WERI-Rb-1 (cell line): ENCODE data around the gene SLC25A21.

Experiments
- DNase-seq: peaks from one replicate; pipeline ENCODE4 v3.0.0-alpha.2; 2020
- H3K27ac ChIP-seq: fragments of 250-450 bp; sonication (Bioruptor Pico); 2 replicates; pipeline ENCODE4 v1.5.1; 2020; ENCODE audit warnings: mild to moderate bottlenecking, moderate library complexity
- H3K27me3 ChIP-seq: fragments of 250-450 bp; sonication (Bioruptor Pico); 2 replicates; pipeline ENCODE4 v1.5.1; 2021; ENCODE audit warnings: mild to moderate bottlenecking, low read depth, moderate library complexity; ENCODE audit not compliant: insufficient read depth, severe bottlenecking
- H3K36me3 ChIP-seq: fragments of 250-450 bp; sonication (Bioruptor Pico); 2 replicates; pipeline ENCODE4 v1.5.1; 2020; ENCODE audit warnings: mild to moderate bottlenecking, moderate library complexity
- H3K4me3 ChIP-seq: 2 replicates; pipeline ENCODE4 v1.5.1; 2011; ENCODE audit warnings: low read depth, mild to moderate bottlenecking, control low read depth, low read length
- H3K9me3 ChIP-seq: fragments of 250-450 bp; sonication (Bioruptor Pico); 2 replicates; pipeline ENCODE4 v1.5.1; 2021; ENCODE audit warnings: mild to moderate bottlenecking, moderate library complexity; ENCODE audit not compliant: severe bottlenecking
- CTCF ChIP-seq: IDR thresholded peaks from 2 replicates; pipeline ENCODE4 v1.5.1; 2011; ENCODE audit warnings: low read depth, mild to moderate bottlenecking, control low read depth, inconsistent platforms, low read length

SLC25A21 gene

GRCh38 chr14:36973806-36974442, 198.5 kb downstream of the SLC25A21 start:
- no peak for DNase-seq
- no peak for TF ChIP-seq CTCF
- Histone ChIP-seq H3K9me3 (no peaks in the 10 kb centered on the region), H3K4me3 (no peak overlapping the region), H3K36me3 (no peaks in the 10 kb centered on the region), H3K27me3 (peaks cover 36% of the 10 kb centered on the region), H3K27ac (no peak overlapping the region)

DNA sequence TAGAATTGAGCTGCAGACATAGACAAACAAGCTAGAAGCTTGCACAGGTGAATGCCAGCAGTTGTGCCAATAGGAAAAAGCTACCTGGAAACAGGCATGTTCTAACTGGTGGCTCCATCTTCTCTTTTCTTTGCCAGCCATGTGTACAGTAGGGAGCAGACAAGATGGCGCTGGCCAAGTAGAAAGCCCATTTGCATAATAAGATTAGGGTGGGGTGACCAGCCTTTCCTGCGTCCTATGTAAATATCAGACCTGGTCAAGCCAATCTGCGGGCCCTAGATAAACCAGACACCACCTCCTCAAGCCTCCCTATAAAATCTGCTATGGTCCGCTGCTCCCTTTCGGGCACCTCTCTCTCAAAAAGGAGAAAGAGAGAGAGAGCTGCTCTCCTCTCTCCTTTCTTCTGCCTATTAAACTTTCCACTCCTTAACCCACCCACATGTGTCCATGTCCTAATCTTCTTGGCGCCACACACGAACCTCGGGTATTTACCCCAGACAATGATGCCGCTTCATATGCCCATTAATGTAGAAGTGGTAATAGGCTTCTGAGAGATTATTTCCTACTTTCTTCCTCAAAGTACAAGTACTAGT, 201.0 kb downstream of the SLC25A21 start:
- TF ChIP-seq CTCF, result no peak
- Histone ChIP-seq H3K27me3 (peaks cover 27% of the 10 kb centered on the region), H3K36me3 (no peaks in the 10 kb centered on the region), H3K4me3 (no peak overlapping the region), H3K27ac (no peak overlapping the region), H3K9me3 (no peaks in the 10 kb centered on the region)
- no peak for DNase-seq

- no peaks in the 10 kb centered on the region for H3K9me3 ChIP-seq
- peaks cover 30% of the 10 kb centered on the region for H3K27me3 ChIP-seq
- H3K4me3 ChIP-seq, result no peak overlapping the region
- H3K27ac ChIP-seq, result no peak overlapping the region
- no peaks in the 10 kb centered on the region for H3K36me3 ChIP-seq
- TF ChIP-seq CTCF, result no peak
- no peak for DNase-seq
These were observed 204.4 kb downstream of the SLC25A21 start for GRCh38 chr14:36967892-36968555.

- Histone ChIP-seq H3K27ac (no peak overlapping the region), H3K36me3 (no peaks in the 10 kb centered on the region), H3K9me3 (no peaks in the 10 kb centered on the region), H3K4me3 (no peak overlapping the region), H3K27me3 (peaks cover 59% of the 10 kb centered on the region)
- no peak for TF ChIP-seq CTCF
- DNase-seq, result no peak
These were observed 216.4 kb downstream of the SLC25A21 start for GRCh38 chr14:36955967-36956366.

DNA sequence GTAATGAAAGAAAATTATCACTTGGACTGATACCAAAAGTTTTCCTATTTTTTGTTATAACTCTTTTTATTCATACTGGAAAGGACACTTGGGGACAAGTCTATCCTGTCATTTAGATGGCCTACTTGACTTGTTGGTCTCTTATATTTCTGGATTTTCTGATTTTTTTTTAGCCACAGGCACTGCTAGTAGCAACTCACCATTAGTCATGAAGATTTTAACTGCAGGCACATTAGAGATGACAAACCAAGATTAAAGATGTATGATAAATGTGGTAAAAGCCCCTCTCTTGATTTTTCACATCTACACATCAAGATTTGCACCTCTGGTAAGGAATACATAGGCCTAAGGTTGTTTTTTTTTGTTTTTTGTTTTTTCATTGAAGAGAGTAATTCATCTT, 217.0 kb downstream of the SLC25A21 start:
- Histone ChIP-seq H3K36me3 (no peaks in the 10 kb centered on the region), H3K4me3 (no peak overlapping the region), H3K27me3 (peaks cover 60% of the 10 kb centered on the region), H3K9me3 (no peaks in the 10 kb centered on the region), H3K27ac (no peak overlapping the region)
- TF ChIP-seq CTCF, result no peak
- no peak for DNase-seq
